HepG2 (cell line): Measurements from ENCODE around the gene HSPA1B. TPM values are rescaled to one million over a fixed set of nuclear protein-coding genes. Genes with fewer than 3 reads are reported as not detected.
A peak's percentile ranks its signal among the peaks of the same experiment; 100 is the strongest.

Experiments used
- ATF3 ChIP-seq: sonication (generic); formaldehyde crosslinking; IDR thresholded peaks from 2 replicates; pipeline ENCODE4 v1.4.0; 2020; ENCODE audit warnings: missing genetic modification reagents
- DDIT3 ChIP-seq: sonication (generic); formaldehyde crosslinking; IDR thresholded peaks from 2 replicates; pipeline ENCODE4 v1.4.0; 2020; ENCODE audit warnings: mild to moderate bottlenecking, missing genetic modification reagents
- ETS1 ChIP-seq: sonication (generic); formaldehyde crosslinking; IDR thresholded peaks from 2 replicates; pipeline ENCODE4 v1.4.0; 2020; ENCODE audit warnings: missing genetic modification reagents
- GPN1 ChIP-seq: sonication (generic); formaldehyde crosslinking; IDR thresholded peaks from 2 replicates; pipeline ENCODE4 v1.5.1; 2020; ENCODE audit warnings: missing genetic modification reagents, borderline replicate concordance
- HNF4A ChIP-seq: sonication (generic); formaldehyde crosslinking; IDR thresholded peaks from 2 replicates; pipeline ENCODE4 v1.4.0; 2020; ENCODE audit warnings: missing genetic modification reagents
- KAT7 ChIP-seq: IDR thresholded peaks from 2 replicates; pipeline ENCODE4 v1.6.1; 2018; ENCODE audit warnings: borderline replicate concordance, missing compliant biosample characterization
- KDM6A ChIP-seq: IDR thresholded peaks from 2 replicates; pipeline ENCODE4 v1.6.1; 2016; ENCODE audit warnings: low read depth
- NBN ChIP-seq: fragments of 450-650 bp; conservative IDR thresholded peaks from 2 replicates; pipeline ENCODE4 v1.6.1; 2017
- NR2F6 ChIP-seq, 2 experiments: IDR thresholded peaks; 2 replicates each; pipeline ENCODE4 v1.6.1; 2016; ENCODE audit warnings: antibody characterized with exemption in 1 of 2, mild to moderate bottlenecking in 1 of 2
- PITX1 ChIP-seq: sonication (generic); formaldehyde crosslinking; IDR thresholded peaks from 2 replicates; pipeline ENCODE4 v1.5.1; 2020; ENCODE audit warnings: mild to moderate bottlenecking, missing genetic modification reagents
- RARG ChIP-seq: sonication (generic); formaldehyde crosslinking; IDR thresholded peaks from 2 replicates; pipeline ENCODE4 v1.4.0; 2020; ENCODE audit warnings: low read depth, mild to moderate bottlenecking, missing genetic modification reagents
- SMARCC2 ChIP-seq: fragments of 450-650 bp; IDR thresholded peaks from 2 replicates; pipeline ENCODE4 v1.6.1; 2017; ENCODE audit warnings: antibody characterized with exemption, mild to moderate bottlenecking
- THAP9 ChIP-seq: sonication (generic); formaldehyde crosslinking; IDR thresholded peaks from 2 replicates; pipeline ENCODE4; 2020; ENCODE audit warnings: missing genetic modification reagents, mild to moderate bottlenecking, borderline replicate concordance
- ZFP62 ChIP-seq: sonication (generic); formaldehyde crosslinking; IDR thresholded peaks from 2 replicates; pipeline ENCODE4 v1.4.0; 2020; ENCODE audit warnings: missing genetic modification reagents
- ZHX2 ChIP-seq, 2 experiments: sonication (generic) in 1 of 2; formaldehyde crosslinking in 1 of 2; IDR thresholded peaks; 2 replicates each; pipeline versions ENCODE4 v1.6.1 to v1.9.0; 2014 to 2022; ENCODE audit warnings: antibody characterized with exemption in 1 of 2, borderline replicate concordance in 1 of 2, inconsistent platforms in 1 of 2, low read depth in 1 of 2, missing genetic modification reagents in 1 of 2
- ZMAT3 ChIP-seq: sonication (generic); formaldehyde crosslinking; conservative IDR thresholded peaks from 2 replicates; pipeline ENCODE4 v1.7.0; 2021; ENCODE audit warnings: missing genetic modification reagents
- ZNF10 ChIP-seq: sonication (generic); formaldehyde crosslinking; IDR thresholded peaks from 2 replicates; pipeline ENCODE4 v1.4.0; 2020; ENCODE audit warnings: mild to moderate bottlenecking, low read depth, missing genetic modification reagents, borderline replicate concordance
- ZNF567 ChIP-seq: sonication (generic); formaldehyde crosslinking; IDR thresholded peaks from 2 replicates; pipeline ENCODE4 v1.8.1; 2023; ENCODE audit warnings: mild to moderate bottlenecking, missing genetic modification reagents, borderline replicate concordance
- polyA plus RNA-seq, 8 experiments: library from polyadenylated mRNA; depleted of rRNA in 3 of 8; stranded (reverse) in 7 of 8; unstranded in 1 of 8; fragments of >200 nt; fragmentation: Illumina TruSeq in 4 of 8; extraction: Trizol in 4 of 8; gene quantifications; 2 replicates each; pipeline versions ENCODE4 v1.2.1 to v1.2.3, GENCODE V29; 2011 to 2016; ENCODE audit warnings: low read depth in 4 of 8, missing spikeins in 1 of 8, mixed read lengths in 1 of 8; ENCODE audit not compliant: insufficient read depth in 1 of 8
- total RNA-seq, 5 experiments: library from RNA; depleted of rRNA; stranded (reverse); fragments of >200 nt; fragmentation: Illumina TruSeq; extraction: Trizol; gene quantifications; 2 replicates each; pipeline ENCODE4 v1.2.3, GENCODE V29; 2016; ENCODE audit warnings: low read depth in 1 of 5

The HSPA1B gene
- total and polyA plus RNA-seq, 2 of the 13 experiments (the other 11 are each of a cell fraction or from before 2014, with no cell fraction given): 26.0 to 186 TPM

- TF ChIP-seq RARG: no peak
- TF ChIP-seq ETS1 (CRISPR knock-in tag): no peak
- 0 out of 2 replicates have a peak, but pooled peaks have one; percentile 46 for TF ChIP-seq DDIT3 (CRISPR knock-in tag)
- TF ChIP-seq KDM6A (CRISPR knock-in tag): 0 out of 2 replicates have a peak, but pooled peaks have one; percentile 2
- no peak for TF ChIP-seq ZHX2 (IDR thresholded peaks at IDR 0.05; ENCODE audit: low read depth)
- TF ChIP-seq ZHX2 (CRISPR knock-in tag; IDR thresholded peaks at IDR 0.05; ENCODE audit: borderline replicate concordance): no peak
- no peak for TF ChIP-seq ZFP62
- TF ChIP-seq GPN1 (CRISPR knock-in tag): 0 out of 2 replicates have a peak, but pooled peaks have one; percentile 38
- TF ChIP-seq NR2F6 (IDR thresholded peaks at IDR 0.05): no peak
- TF ChIP-seq NR2F6 (CRISPR knock-in tag; IDR thresholded peaks at IDR 0.05): peak; percentile 56; the same call in 1 of the 2 replicates
- TF ChIP-seq ZNF567 (CRISPR knock-in tag): peak; percentile 87; the same call in 1 of the 2 replicates
- TF ChIP-seq HNF4A (CRISPR knock-in tag): no peak
- no peak for TF ChIP-seq NBN
- TF ChIP-seq THAP9 (CRISPR knock-in tag): peak; percentile 79; the same call in 1 of the 2 replicates
- no peak for TF ChIP-seq SMARCC2
- no peak for TF ChIP-seq KAT7 (CRISPR knock-in tag)
- TF ChIP-seq ZNF10 (CRISPR knock-in tag): no peak
- peak; percentile 62; the same call in 1 of the 2 replicates for TF ChIP-seq PITX1 (CRISPR knock-in tag)
- no peak for TF ChIP-seq ZMAT3 (CRISPR knock-in tag)
- peak; percentile 73; the same call in 1 of the 2 replicates for TF ChIP-seq ATF3
These were observed at the start of gene HSPA1B (continued) for GRCh38 chr6:31827286-31828079.
